Measurements from ENCODE around the gene SLC22A2. TPM values are rescaled to one million over a fixed set of nuclear protein-coding genes. Genes with fewer than 3 reads are reported as not detected.
"Not testable (repeated sequence)": the region's sequence is repeated elsewhere in the genome, so short reads cannot be mapped to it uniquely, and the experiment has no call there.

Gene SLC22A2
- total RNA-seq: not detected
- long read RNA-seq: 0 reads

- no peak for DNase-seq (ENCODE audit: low spot score)
These were observed at the start of gene SLC22A2 for GRCh38 chr6:160258346-160259142. Gene SLC22A2 (minus strand): TSS chr6:160258821. CDS start chr6:160258757, 64 bp downstream.

- no peak for DNase-seq (ENCODE audit: low spot score)
These were observed 47.5 kb upstream of the SLC22A2 start for GRCh38 chr6:160305926-160306713.

GRCh38 chr6:160303806-160304205 lies 45.2 kb upstream of the SLC22A2 start:
- no peak for DNase-seq (ENCODE audit: low spot score)

GRCh38 chr6:160302431-160303082 lies 43.9 kb upstream of the SLC22A2 start:
- not testable (repeated sequence) for DNase-seq (ENCODE audit: low spot score)

GRCh38 chr6:160301339-160301738 lies 42.7 kb upstream of the SLC22A2 start:
- DNase-seq (ENCODE audit: low spot score): no peak

- no peak for DNase-seq (ENCODE audit: low spot score)
These were observed 41.6 kb upstream of the SLC22A2 start for GRCh38 chr6:160300076-160300695.

GRCh38 chr6:160299559-160299958 lies 40.9 kb upstream of the SLC22A2 start:
- no peak for DNase-seq (ENCODE audit: low spot score)

GRCh38 chr6:160298121-160298520 lies 39.5 kb upstream of the SLC22A2 start:
- DNase-seq (ENCODE audit: low spot score): no peak

- DNase-seq (ENCODE audit: low spot score): no peak
These were observed 38.7 kb upstream of the SLC22A2 start for GRCh38 chr6:160297310-160297709.

- no peak for DNase-seq (ENCODE audit: low spot score)
These were observed 35.2 kb upstream of the SLC22A2 start for GRCh38 chr6:160293844-160294243.

GRCh38 chr6:160285541-160286105 lies 27.0 kb upstream of the SLC22A2 start:
- DNase-seq (ENCODE audit: low spot score): no peak

GRCh38 chr6:160284575-160284974 lies 26.0 kb upstream of the SLC22A2 start:
- DNase-seq (ENCODE audit: low spot score): no peak

GRCh38 chr6:160282444-160282843 lies 23.8 kb upstream of the SLC22A2 start:
- DNase-seq (ENCODE audit: low spot score): no peak

- no peak for DNase-seq (ENCODE audit: low spot score)
These were observed 21.2 kb upstream of the SLC22A2 start for GRCh38 chr6:160279850-160280249.

- no peak for DNase-seq (ENCODE audit: low spot score)
These were observed 20.2 kb upstream of the SLC22A2 start for GRCh38 chr6:160278786-160279310.

GRCh38 chr6:160278311-160278710 lies 19.7 kb upstream of the SLC22A2 start:
- DNase-seq (ENCODE audit: low spot score): no peak

- no peak for DNase-seq (ENCODE audit: low spot score)
These were observed 18.9 kb upstream of the SLC22A2 start for GRCh38 chr6:160277546-160277945.

GRCh38 chr6:160277144-160277543 lies 18.5 kb upstream of the SLC22A2 start:
- no peak for DNase-seq (ENCODE audit: low spot score)

- DNase-seq (ENCODE audit: low spot score): no peak
These were observed 17.5 kb upstream of the SLC22A2 start for GRCh38 chr6:160276126-160276525.

- DNase-seq (ENCODE audit: low spot score): no peak
These were observed 16.9 kb upstream of the SLC22A2 start for GRCh38 chr6:160275511-160276003.
